OCI-LY3 (cell line): Measurements from ENCODE around the gene ANKRD10.

Experiments used
- H2AFZ ChIP-seq: fragments of 200-600, 300-600 bp; shearing (Covaris generic); 2 replicates; pipeline ENCODE4 v1.6.0; 2014; ENCODE audit warnings: antibody characterized with exemption, low read depth, low read length
- H3K27ac ChIP-seq: fragments of 200-600, 300-600 bp; sonication (generic); 2 replicates; pipeline ENCODE4 v1.5.1; 2014; ENCODE audit warnings: mild to moderate bottlenecking, low read length, moderate library complexity, mixed read lengths
- H3K27me3 ChIP-seq: fragments of 200-600, 300-600 bp; sonication (generic); 2 replicates; pipeline ENCODE4 v1.6.1; 2014; ENCODE audit warnings: low read depth, low read length, mixed read lengths
- H3K36me3 ChIP-seq: fragments of 200-600, 300-600 bp; sonication (generic); replicated peaks from 2 replicates; pipeline ENCODE3; 2014; ENCODE audit warnings: low read depth, low read length, mixed read lengths
- H3K4me1 ChIP-seq: fragments of 300-600, 200-600 bp; sonication (generic); 2 replicates; pipeline ENCODE4 v1.6.1; 2014; ENCODE audit warnings: low read length, mixed read lengths
- H3K4me2 ChIP-seq: fragments of 200-600, 300-600 bp; sonication (generic); 2 replicates; pipeline ENCODE4 v1.6.1; 2014; ENCODE audit warnings: low read length, mixed read lengths
- H3K4me3 ChIP-seq: fragments of 300-600, 200-600 bp; sonication (generic); 2 replicates; pipeline ENCODE4 v1.5.1; 2014; ENCODE audit warnings: antibody characterized with exemption, mild to moderate bottlenecking, low read length, moderate library complexity
- H3K79me2 ChIP-seq: fragments of 300-600, 200-600 bp; shearing (Covaris generic); 2 replicates; pipeline ENCODE4 v1.6.1; 2014; ENCODE audit warnings: mild to moderate bottlenecking, low read length, mixed read lengths
- H3K9ac ChIP-seq: fragments of 300-600, 200-600 bp; shearing (Covaris generic); 2 replicates; pipeline ENCODE4 v1.6.0; 2014; ENCODE audit warnings: mild to moderate bottlenecking, low read length, moderate library complexity
- H3K9me3 ChIP-seq: fragments of 200-600, 300-600 bp; shearing (Covaris generic); 2 replicates; pipeline ENCODE4 v1.6.1; 2014; ENCODE audit warnings: low read length, mixed read lengths; ENCODE audit not compliant: insufficient read depth
- H4K20me1 ChIP-seq: fragments of 200-600, 300-600 bp; sonication (generic); 2 replicates; pipeline ENCODE4 v1.6.1; 2016; ENCODE audit warnings: low read length, mixed read lengths; ENCODE audit not compliant: insufficient read depth
- EZH2phosphoT487 ChIP-seq: fragments of 200-600 bp; shearing (Covaris generic); IDR thresholded peaks from 2 replicates; pipeline ENCODE4 v1.6.1; 2018; ENCODE audit warnings: antibody characterized with exemption, mixed run types, low read depth
- TF ChIP-seq, protein P1 (sequence below): fragments of 200-600, 300-600 bp; sonication (generic); IDR thresholded peaks from 2 replicates; pipeline ENCODE4 v1.5.1; 2014; ENCODE audit warnings: antibody characterized with exemption, low read length, low read depth

ANKRD10 gene

DNA sequence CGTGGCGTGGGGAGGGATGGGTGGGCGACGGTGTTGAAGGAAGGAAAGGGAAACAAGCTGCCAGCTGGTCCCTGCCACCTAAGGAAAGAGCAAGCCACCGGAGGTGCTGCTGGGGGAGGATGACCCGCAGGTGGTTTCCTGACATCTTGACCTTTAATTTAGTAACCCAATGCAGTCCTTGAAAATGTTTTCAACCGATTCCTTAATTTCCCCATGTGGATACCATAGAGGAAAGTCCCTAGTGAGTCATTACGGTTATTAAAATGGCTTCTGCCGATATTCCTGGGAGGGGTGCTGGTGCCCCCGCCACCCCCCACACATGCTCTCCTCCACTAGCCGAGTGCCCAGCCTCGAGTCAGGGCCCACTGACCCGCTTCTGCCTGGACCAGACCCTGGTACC, 6.3 kb upstream of the ANKRD10 start:
- peak overlapping the region; percentile 69 for H3K4me2 ChIP-seq
- peaks cover 6% of the 10 kb centered on the region for H3K36me3 ChIP-seq
- TF ChIP-seq EZH2phosphoT487 = no peak
- TF ChIP-seq, protein P1, sequence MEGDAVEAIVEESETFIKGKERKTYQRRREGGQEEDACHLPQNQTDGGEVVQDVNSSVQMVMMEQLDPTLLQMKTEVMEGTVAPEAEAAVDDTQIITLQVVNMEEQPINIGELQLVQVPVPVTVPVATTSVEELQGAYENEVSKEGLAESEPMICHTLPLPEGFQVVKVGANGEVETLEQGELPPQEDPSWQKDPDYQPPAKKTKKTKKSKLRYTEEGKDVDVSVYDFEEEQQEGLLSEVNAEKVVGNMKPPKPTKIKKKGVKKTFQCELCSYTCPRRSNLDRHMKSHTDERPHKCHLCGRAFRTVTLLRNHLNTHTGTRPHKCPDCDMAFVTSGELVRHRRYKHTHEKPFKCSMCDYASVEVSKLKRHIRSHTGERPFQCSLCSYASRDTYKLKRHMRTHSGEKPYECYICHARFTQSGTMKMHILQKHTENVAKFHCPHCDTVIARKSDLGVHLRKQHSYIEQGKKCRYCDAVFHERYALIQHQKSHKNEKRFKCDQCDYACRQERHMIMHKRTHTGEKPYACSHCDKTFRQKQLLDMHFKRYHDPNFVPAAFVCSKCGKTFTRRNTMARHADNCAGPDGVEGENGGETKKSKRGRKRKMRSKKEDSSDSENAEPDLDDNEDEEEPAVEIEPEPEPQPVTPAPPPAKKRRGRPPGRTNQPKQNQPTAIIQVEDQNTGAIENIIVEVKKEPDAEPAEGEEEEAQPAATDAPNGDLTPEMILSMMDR = no peak
- H2AFZ ChIP-seq = peak overlapping the region; percentile 12; the same call in 1 of the 2 replicates
- H3K9ac ChIP-seq = peak overlapping the region; percentile 15; the same call in 1 of the 2 replicates
- no peaks in the 10 kb centered on the region for H3K9me3 ChIP-seq
- peak overlapping the region; percentile 86; the same call in 1 of the 2 replicates for H3K27ac ChIP-seq
- H3K27me3 ChIP-seq = no peaks in the 10 kb centered on the region
- H4K20me1 ChIP-seq = no peaks in the 10 kb centered on the region
- H3K79me2 ChIP-seq = peaks cover 14% of the 10 kb centered on the region
- H3K4me1 ChIP-seq = peaks cover 56% of the 10 kb centered on the region
- peak overlapping the region; percentile 11; the same call in 1 of the 2 replicates for H3K4me3 ChIP-seq

- peaks cover 6% of the 10 kb centered on the region for H3K36me3 ChIP-seq
- no peaks in the 10 kb centered on the region for H4K20me1 ChIP-seq
- H3K27me3 ChIP-seq = no peaks in the 10 kb centered on the region
- peak overlapping the region; percentile 47 for H3K4me3 ChIP-seq
- H3K9ac ChIP-seq = peak overlapping the region; percentile 62
- peaks cover 21% of the 10 kb centered on the region for H3K79me2 ChIP-seq
- TF ChIP-seq, protein P1 = peak; percentile 29
- TF ChIP-seq EZH2phosphoT487 = no peak
- H3K27ac ChIP-seq = peak overlapping the region; percentile 86
- peak overlapping the region; percentile 44 for H2AFZ ChIP-seq
- H3K4me2 ChIP-seq = peak overlapping the region; percentile 69
- H3K4me1 ChIP-seq = peaks cover 50% of the 10 kb centered on the region
- H3K9me3 ChIP-seq = no peaks in the 10 kb centered on the region
Measured at GRCh38 chr13:110920038-110920437, 5.2 kb upstream of the ANKRD10 start.

DNA sequence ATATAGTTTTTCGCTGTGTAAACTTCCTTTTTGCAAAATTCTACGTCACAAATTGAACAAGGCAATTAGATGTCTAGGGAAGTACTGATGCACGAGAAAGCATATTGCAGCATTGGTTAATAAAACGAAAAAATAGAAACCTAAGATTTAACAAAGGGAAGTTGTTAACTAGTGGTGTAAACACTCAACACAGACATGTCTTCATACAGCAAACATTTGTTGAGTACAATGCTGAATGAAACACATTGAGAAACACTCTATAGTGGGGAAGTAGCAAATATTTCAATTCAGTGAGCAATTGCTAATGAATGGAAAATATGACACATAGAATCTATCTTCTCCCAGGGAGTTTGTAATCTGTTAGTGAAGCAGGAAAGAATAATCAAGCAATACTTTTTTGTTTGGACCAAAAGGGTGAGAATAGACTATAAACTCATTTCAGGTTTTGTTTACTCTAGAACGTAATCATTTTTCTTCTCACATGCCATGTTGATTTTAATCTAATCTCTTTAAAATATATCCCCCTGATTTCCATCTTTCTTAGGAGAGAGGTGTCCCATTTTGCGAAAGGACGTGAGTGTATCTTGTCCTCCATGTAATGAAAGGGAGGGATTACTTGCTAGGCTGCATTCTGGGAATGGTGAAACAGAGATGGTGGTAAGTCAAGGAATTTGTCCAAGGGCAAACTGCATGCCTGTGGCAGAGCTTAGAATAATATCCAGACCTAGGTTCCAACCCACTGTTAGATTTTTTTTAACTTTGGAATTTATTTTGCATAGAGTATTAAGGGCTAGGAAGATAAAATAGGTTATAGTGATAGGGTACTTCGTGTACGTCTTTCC, 1.7 kb upstream of the ANKRD10 start:
- peaks cover 54% of the 10 kb centered on the region for H3K79me2 ChIP-seq
- TF ChIP-seq EZH2phosphoT487 = no peak
- TF ChIP-seq, protein P1 = no peak
- H4K20me1 ChIP-seq = peaks cover 26% of the 10 kb centered on the region
- H3K4me1 ChIP-seq = peaks cover 55% of the 10 kb centered on the region
- H3K27me3 ChIP-seq = no peaks in the 10 kb centered on the region
- no peaks in the 10 kb centered on the region for H3K9me3 ChIP-seq
- H3K4me3 ChIP-seq = peak overlapping the region; percentile 87
- H2AFZ ChIP-seq = no peak overlapping the region
- H3K4me2 ChIP-seq = peak overlapping the region; percentile 85
- peak overlapping the region; percentile 93 for H3K9ac ChIP-seq
- H3K27ac ChIP-seq = peak overlapping the region; percentile 88
- peaks cover 17% of the 10 kb centered on the region for H3K36me3 ChIP-seq

DNA sequence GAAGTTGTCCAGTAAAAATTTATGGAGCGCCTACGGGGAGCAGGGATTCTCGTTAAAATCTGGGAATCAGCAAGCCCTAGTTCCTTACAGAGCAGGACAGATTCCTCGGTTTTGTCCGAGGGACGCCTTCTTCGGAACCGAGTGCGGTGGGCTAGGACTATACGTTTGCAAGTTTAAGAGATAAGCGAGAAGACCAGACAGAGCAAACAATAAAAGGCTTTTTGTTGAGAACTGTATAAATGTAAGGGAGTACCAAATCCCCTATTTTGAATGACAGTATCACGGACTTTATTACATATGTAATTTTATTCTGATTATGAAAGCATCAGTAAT, 971 bp upstream of the ANKRD10 start:
- H3K4me3 ChIP-seq = peak overlapping the region; percentile 87
- peak overlapping the region; percentile 93 for H3K9ac ChIP-seq
- H3K4me2 ChIP-seq = peak overlapping the region; percentile 85
- no peak for TF ChIP-seq EZH2phosphoT487
- TF ChIP-seq, protein P1 = no peak
- peaks cover 33% of the 10 kb centered on the region for H4K20me1 ChIP-seq
- H3K4me1 ChIP-seq = peaks cover 48% of the 10 kb centered on the region
- no peaks in the 10 kb centered on the region for H3K9me3 ChIP-seq
- peaks cover 61% of the 10 kb centered on the region for H3K79me2 ChIP-seq
- no peak overlapping the region for H2AFZ ChIP-seq
- peaks cover 19% of the 10 kb centered on the region for H3K36me3 ChIP-seq
- H3K27me3 ChIP-seq = no peaks in the 10 kb centered on the region
- peak overlapping the region; percentile 88 for H3K27ac ChIP-seq
